GM19397 (cell line): Measurements from ENCODE around the gene WSCD2.

ENCODE experiments used
- ATAC-seq: cut with Tn5 transposase; IDR thresholded peaks from one replicate; pipeline ENCODE4 v1.9.1; 2021; ENCODE audit warnings: mild to moderate bottlenecking, moderate library complexity; ENCODE audit not compliant: unreplicated experiment

WSCD2 gene

DNA sequence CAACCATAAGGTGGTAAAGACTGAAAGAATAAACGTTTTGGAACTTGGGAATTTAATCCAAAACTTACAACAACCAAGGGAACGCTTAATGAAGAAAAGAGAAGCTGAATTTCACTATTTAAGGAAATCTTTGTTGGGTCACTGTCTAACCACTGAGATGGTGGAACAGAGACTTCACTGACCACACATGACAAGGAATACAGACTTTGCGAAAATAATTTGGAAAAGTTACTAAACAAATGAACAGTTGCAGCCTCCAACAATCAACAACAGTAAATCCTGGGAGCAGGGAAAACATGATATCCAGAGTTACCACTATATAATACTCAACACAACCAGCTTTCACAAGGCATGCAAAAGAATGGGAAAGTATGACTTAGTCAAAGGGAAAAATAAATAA, 131.0 kb downstream of the WSCD2 start:
- ATAC-seq: no peak

DNA sequence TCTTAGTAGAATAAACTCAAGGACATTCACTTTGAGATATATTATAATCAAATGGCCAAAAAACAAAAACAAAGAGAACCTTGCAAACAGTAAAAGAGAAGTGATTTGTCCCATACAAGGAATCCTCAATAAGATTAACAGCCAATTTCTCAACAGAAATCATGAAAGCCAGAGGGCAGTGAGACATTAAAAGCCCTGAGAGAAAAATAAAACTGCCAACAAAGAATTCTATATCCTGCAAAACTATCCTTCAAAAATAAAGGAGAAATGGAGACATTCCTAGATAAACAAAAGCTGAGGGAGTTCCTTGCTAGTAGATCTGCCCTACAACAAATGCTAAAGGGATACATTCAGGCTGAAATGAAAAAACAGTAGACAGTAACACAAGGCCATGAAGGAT, 131.9 kb downstream of the WSCD2 start:
- no peak for ATAC-seq

DNA sequence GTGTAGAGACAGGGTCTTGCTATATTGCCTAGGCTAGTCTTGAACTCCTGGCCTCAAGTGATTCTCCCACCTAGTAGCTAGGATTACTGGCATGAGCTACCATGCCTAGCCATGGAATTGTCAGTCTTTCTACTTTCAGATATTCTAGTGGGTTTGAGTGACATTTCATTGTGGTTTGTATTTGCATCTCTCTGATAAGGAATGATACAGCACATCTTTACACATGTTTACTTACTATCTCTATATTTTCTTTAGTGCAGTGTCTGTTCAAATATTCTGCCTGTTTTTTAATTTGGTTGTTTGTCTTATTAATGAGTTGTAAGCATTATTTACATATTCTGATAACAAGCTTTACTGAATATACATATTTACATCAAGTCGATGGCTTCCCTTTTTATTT, 136.4 kb downstream of the WSCD2 start:
- ATAC-seq: no peak

DNA sequence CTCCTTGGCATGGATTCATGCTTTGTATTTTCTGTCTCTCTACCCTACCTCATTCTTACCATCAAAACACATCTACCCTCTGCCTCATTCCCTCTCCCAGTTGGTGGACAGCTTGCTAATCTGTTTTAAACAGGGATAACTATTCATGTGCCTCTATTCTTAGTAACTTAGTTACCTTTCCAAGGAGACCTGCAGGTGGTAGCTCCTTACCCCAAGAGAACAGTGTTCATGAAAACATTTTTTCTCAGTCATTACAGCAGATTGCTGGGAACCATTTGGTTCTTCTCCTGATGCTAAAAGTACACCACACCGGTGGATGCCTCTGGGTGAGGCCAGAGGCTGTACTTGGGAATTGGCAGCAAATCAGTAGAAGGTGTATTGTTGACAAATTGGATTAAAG, 137.0 kb downstream of the WSCD2 start:
- ATAC-seq: no peak

DNA sequence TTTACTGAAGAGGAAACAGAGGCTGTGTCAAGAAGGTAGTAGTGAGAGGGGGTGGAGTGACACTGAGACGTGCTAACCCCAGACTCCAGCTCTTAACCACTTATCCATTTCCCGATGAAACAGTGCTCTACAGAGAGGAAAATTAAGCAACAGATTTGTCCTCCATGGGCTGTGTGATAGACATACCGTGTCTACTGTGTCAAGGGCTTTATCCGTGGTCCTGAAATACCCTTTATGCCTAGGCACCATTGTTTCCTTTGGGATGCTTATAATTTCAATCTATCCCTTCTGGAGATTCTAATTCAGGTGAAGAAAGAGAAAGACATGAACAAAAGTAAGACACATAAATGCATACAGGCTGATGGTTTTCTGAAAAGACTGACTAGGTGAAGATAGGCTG, 138.4 kb downstream of the WSCD2 start:
- ATAC-seq: no peak

DNA sequence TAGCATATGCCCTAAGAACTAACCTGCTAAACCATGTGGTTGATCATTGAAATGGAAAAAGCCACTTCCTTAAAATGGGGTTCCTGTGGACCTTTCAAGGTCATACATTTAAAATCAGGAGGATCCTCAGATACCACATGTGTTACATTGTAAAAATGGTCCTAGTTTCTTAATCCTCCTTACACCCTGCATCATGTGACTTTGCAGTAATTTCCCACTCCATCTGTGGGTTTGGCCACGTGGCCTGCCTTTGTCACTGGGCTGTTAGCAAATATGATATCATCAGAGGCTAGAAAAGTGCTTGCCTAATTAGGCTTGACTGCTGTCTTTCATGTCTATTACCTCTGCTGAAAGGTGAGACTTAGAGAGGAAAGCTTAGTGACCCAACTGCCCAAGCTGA, 139.3 kb downstream of the WSCD2 start:
- ATAC-seq: no peak

DNA sequence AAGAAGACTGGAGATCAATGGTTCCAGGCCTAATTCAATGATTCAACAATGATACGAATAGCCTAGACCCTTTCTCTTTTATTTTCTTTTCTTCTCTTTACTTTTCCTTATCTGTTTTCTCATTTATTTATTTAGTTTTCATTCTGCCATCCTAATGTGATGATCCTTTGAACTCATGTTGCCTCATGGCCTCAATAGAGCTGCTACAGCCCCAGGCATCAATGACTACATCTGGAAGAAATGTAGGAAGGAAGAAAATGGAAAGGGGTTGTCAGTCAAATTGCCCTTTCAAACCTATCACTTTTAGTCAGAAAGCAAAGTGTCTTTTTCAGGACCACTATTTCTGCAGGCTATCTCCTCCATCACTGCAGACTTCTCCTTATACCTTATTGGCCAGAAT, 140.1 kb downstream of the WSCD2 start:
- ATAC-seq: no peak

DNA sequence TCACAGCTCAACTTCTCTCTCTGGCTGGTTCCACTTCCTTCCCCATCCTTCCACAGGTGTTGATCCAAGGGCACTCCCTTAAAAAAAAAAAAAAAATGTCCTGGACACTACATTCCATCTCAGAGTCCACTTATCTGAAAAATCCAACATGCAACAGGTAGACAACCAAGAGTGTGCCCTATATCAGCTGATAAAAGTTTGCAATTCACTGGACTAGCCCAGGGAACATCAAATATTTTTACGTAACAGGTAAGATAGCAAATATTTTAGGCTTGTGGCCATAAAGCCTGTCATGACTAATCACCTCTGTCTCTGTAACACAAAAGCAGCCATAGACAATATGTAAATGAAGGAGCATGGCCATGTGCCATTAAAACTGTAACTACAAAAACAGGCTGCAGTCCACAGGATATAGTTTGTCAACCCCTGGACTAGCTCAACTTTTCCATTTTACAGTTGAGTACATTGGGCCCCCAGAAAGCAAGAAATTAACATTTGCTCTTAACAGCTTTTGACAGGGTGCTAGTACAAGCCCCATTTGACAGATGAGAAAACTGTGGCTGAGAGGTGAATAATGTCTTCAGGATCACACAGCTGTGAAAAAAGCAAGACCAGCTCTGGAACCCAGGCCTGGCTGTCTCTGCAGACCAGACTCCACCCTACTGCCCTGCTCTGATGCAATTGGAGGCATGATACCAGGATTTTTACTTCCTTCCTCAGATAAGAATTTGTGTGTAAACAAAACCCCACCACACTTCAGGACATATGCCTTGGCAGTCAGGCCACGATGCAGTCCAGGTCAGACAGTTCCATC, 141.2 kb downstream of the WSCD2 start:
- no peak for ATAC-seq

DNA sequence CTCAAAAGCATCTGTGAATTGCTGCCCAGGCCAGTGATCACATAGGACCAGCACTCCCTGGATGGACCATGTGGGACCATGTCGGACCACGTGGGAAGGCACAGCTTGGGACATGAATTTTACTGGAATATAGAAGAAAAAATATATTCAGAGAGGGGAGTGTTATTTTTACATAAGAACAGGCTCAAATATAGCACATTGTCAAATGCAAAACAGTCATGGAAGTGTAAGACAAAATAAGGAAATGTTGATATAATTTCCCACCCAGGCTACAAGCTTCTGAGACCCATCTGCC, 141.7 kb downstream of the WSCD2 start:
- no peak for ATAC-seq

DNA sequence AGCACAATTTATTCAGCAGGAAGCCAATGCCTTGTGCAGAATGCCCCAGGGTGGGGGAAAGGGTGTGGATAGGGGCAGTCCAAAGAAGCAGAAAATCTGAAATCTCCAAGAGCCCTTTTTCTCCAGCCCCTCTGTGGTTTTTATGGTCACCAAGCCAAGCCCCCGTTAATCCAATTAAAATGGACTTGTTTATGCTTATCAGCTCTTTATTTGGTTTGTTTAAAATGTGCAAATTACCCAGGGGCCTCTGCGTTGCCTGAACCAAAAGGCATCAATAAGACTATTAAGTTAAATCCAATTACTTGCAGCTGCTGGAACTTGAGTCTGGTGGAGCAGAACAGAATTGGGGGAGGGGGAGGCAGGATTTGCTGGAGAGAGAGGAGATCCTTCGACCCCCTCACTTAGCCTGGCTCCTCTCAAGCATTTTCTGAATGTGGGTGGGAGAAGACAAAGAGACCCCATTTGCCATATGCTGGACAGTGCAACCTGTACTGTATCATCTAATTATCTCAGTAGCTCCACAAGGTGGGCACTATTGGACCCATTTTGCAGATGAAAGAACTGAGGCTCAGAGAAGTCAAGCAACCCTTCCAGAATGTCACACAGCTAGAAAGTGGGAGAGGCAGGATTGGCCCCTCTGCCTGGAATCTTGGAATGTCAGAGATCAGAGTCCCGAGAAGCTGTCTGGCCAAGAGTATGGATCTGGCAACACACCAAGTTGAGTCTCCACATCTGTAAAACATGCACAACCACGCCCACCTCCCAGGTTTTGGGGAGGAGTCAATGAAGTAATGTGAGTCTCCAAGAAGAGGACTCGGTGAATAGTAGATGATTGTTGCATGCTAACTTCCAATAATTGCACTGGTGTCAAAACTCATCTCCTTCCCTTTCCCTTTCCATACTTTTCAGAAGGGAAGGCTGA, 143.1 kb downstream of the WSCD2 start:
- ATAC-seq: no peak

DNA sequence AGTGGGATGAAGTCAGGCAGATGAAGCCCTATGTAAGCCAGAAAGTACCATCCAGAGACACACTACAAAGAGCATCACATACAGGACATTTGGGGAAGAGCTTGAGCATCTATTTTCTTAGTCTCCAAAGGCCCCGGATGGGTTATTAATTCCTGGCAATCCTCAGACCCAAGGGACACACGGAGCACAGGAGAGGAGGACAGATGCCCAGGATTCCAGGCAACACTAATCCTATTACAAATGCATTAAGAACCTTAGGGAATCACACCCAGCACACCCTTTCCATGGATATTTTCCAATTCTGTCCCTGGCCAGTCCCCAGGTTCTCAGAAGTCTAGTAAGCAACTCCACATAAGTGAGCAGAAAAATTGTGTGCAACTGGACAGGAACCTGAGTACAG, 144.1 kb downstream of the WSCD2 start:
- ATAC-seq: no peak

DNA sequence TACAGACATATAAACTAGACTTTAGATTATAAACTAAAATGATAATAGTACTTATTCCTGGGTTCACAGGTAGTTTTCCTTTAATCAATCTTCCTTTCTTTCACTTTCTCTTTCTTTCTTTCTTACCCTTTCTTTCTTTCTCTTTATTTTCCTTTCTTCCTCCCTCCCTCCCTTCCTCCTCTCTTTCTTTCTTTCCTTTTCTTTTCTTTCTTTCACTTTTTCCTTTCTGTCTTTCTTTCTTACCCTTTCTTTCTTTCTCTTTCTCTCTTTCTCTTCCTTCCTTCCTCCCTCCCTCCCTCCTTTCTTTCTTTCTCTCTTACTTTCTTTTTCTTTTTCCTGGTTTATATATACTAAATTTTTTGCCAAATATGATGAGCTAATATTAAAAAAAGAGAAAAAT, 148.5 kb downstream of the WSCD2 start:
- ATAC-seq: no peak

DNA sequence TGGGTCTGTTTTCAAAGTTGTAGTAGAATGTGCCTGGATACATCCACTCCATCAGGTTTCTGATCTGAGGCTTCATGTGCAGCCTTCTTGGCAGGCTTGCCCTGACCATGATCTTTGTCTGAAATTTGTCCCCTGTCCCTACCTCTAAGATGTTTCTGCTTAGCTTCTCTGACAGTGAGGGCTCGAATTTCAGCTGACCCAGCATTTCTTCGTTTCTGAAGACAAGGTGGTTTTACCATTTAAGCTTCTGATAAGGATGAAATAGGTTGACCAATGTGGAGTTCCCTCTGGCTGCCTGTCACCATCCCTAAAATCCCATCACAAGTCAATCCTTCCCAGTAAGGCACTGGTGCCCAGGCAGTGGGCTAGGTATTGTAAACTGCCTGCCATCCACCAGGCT, 153.1 kb downstream of the WSCD2 start:
- no peak for ATAC-seq

DNA sequence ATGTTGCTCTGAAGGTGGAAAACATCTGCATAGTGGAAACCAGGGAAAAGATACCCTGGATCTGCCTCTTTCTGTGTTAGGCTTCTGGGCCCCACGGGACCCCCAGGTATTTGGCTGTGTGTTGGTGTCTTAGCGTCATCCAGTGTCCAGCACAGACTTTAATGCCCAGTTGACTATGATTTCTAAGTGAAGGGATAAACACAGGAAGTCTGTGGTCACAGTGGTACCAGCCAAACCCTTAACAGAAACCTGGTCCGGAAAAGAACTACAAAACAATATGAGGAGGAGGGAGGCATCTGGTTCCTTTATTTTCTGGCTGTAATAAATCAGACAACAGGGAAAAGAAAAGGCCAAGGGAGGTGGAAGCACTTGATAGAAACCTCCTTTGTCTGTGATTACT, 153.6 kb downstream of the WSCD2 start:
- no peak for ATAC-seq

DNA sequence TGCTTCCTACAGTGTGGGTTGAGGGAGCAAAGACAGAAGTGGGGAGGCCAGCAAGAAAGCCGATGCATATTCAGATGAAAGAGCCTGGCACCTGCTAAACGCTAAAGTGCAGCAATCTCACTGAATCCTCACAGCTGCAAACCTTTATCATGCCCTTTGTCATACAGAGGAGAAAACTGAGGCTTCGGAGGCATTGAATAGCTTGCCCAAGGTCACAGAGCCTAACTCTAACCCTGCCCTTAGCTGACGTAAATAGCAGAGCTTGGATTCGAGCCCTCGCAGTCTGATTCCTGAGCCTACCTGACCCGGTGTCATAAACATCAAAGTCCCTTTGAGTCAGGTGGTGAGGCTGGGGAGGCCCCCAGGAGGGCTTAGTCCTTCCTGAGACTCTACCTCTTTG, 155.1 kb downstream of the WSCD2 start:
- no peak for ATAC-seq

DNA sequence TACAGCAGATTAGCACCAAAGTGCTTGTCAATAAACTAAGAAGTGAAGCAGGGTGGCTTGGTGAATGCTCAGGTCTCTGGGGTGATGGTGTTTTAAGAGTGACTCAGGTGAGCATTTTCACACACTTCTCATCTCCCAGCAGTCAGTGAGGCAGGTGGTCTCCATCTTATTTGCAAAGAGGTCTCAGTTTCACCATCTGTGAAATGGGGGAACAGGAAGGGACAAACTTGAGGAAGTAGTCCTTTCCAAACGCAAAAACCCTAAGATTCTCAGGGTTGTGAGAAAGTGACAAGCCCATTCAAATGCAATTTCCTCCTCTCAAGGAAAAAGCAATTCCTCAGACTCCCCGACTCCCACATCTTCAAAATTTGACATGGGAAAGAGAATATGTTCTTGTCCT, 155.9 kb downstream of the WSCD2 start:
- ATAC-seq: no peak

DNA sequence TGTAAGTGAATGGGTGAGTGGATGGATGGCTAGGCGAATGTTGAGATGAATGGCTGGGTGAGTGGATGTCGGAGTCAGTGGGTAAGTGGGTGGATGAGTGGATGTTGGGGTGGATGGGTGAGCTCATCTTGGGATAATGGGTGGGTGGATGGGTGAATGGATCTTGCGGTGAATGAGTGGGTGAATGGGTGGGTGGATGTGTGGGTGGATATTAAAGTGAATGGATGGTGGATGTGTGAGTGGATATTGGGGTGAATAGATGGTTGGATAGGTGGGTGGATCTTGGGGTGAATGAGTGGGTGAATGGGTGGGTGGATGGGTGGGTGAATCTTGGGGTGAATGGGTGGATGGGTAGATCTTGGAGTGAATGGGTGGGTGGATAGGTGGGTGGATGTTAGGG, 158.1 kb downstream of the WSCD2 start:
- ATAC-seq: no peak

DNA sequence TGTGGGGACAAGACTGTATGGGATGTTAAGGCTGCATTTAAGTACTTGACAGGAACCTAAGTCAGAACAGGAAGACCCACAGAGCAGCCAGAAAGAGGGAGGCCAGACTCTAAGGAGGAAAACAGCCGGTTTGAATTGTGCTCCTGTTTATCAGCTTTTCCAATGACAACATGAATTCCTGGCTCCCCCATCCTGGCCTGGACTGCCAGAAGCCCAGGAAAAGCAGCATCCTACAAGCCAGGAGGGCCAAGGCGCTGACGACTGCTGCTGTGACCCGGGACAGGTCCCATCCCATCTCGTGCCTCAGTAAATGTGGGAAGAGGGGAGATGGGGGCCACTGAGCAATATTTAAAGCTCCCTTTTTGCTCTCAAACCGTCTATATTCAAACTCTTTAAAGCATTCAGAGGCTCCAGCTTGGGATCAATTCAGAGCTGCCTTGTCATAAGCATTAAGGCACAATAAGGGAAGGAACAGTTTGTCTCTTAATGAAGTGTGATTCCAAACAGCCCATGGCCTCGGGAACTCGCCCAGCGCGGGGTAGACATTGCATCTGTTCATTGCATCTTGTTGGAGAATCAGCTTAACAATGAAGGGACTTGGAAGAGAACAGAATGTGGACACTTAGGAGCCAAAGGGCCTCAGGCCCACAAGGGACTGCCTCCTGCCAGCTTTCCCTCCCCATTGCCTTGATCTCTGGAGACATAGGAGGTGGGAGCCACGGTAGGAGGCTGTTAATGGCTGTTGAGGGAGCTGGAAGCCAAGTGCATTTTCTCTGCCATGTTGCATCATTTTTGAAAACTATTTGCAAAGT, 160.5 kb downstream of the WSCD2 start:
- ATAC-seq: no peak

DNA sequence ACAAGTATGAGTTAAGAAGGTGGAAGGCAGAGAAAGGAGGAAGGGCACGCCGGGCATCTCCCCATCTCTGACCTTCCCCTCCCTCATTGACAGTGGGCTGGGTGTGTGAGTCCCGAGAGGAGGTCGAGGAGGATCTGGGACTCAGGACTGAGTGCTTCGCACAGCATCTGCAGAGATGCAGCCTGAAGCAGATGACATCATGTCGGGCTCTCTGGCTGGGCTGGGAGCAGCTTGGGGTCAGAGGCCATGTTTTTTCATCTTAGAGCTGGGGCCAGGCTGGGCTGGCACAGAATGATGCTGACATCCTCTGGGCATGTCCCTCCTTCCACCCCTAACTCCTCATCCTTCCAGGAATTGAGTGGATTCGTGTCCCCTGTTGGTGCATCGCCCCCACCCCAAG, 166.6 kb downstream of the WSCD2 start:
- no peak for ATAC-seq

DNA sequence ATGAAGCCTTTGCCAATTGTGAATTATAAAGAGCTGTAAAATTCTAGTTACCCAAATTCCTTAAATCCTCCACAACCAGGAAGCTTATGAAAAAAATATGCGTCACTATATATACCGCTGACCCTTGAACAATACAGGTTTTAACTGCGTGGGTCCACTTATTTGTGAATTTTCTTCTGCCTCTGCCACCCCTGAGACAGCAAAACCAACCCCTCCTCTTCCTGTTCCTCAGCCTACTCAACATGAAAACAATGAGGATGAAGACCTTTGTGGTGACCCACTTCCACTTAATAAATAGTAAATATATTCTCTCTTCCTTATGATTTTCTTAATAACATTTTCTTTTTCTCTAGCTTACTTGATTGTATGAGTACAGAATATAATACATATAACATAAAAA, 167.9 kb downstream of the WSCD2 start:
- no peak for ATAC-seq

DNA sequence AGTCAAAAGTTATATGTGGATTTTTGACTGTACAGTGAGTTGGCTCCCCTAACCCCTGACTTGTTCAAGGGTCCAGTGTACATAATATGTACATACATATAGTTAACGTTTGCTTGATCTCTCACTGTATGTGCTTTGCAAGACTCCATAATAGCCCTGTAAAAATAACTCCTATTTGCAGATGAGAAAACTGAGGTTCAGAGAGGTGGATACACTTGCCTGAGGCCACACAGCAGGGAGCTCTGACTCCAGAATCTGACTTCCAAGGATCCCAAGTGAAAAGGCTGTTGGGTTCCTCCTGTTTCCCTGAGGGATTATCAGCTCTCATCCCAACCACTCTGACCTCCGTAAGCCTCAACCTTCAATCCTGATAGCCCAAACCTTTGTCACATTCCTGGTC, 168.3 kb downstream of the WSCD2 start:
- ATAC-seq: no peak
